HG02981 (cell line): ENCODE data around the gene SMTNL2.
A peak's percentile ranks its signal among the peaks of the same experiment; 100 is the strongest.

ENCODE experiments used
- ATAC-seq: cut with Tn5 transposase; IDR thresholded peaks from one replicate; pipeline ENCODE4 v1.9.1; 2021; ENCODE audit warnings: mild to moderate bottlenecking, moderate library complexity; ENCODE audit not compliant: unreplicated experiment

SMTNL2 gene

GRCh38 chr17:4545217-4545951 lies 38.9 kb upstream of the SMTNL2 start:
- ATAC-seq: no peak

GRCh38 chr17:4547118-4547906 lies 37.0 kb upstream of the SMTNL2 start:
- ATAC-seq: no peak

DNA sequence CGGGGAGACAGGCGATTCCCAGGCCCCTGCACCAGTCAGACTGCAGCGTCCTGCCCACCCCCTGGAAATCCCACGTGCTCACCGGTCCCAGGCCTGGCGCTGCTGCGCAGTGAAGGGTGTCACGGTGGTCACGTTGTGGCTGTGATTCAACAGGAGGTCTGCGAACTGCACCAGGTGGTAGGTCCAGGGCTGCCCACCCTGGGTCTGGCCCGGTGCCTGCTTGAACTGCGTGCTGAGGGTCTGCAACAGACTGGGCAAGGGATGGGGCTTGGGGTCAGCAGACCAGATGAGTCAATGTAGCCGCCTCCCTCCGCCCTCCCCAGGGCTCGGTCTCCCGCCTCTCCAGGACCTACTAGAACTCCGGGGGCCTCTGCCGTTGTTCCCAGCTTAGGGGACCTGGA lies 36.3 kb upstream of the SMTNL2 start:
- no peak for ATAC-seq

DNA sequence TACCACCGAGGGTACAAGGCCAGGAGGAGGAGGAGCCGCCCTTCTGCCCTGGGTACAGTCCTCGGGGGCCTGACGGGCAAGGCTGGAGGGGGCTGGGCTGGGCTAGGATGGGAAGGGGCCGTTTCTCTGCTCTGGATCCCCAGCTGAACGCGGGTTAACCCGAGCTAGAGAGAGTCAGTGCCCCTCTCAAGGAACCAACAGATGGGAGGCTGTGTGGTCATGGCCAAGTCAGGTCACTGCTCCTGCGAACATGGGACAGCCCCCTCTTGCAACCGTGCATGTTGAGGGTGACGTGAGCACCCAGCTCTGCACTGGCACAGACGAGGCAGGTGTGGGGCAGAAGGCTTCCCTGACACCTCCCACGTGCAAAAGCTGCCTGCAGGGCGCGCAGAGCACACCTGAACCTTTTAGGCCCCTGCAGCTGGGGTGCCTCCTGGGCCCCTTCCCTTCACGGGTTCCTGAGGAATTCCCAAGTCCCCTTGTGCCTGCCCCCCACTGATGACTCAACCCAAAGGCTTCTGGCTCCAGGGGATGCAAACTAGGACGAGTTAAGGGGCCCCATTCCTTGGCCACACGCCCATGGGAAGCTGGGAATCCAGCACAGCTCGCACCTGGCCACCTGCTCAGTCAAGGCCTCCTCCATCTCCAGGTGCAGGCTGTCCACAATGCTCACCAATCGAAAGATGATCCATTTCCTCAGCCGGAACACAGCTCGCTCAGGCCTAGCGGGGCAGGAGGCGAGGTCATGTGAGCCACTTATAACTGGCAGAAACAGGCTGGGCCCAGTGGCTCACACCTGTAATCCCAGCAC lies 35.4 kb upstream of the SMTNL2 start:
- no peak for ATAC-seq

GRCh38 chr17:4549781-4550533 lies 34.4 kb upstream of the SMTNL2 start:
- no peak for ATAC-seq

- no peak for ATAC-seq
Observed at GRCh38 chr17:4550534-4551039, 33.7 kb upstream of the SMTNL2 start.

DNA sequence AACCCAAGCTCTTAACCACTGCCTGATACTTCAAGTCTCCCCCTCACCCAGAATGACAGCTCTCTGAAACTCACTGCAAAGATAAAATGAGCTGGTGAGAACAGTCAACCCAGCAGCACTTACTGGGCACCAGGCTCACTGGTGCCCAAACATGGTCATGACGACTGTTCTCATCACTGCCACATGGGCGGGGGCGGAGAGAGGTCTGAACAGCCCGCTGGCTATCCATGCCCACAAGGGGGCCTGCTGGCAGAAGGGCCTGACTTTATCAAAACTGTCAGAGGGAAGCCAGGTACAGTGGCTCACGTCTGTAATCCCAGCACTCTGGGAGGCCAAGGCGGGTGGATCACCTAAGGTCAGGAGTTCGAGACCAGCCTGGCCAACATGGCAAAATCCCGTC lies 33.2 kb upstream of the SMTNL2 start:
- ATAC-seq: no peak

- ATAC-seq: no peak
Observed at GRCh38 chr17:4551796-4552525, 32.4 kb upstream of the SMTNL2 start.

GRCh38 chr17:4553669-4554068 lies 30.7 kb upstream of the SMTNL2 start:
- ATAC-seq: no peak

DNA sequence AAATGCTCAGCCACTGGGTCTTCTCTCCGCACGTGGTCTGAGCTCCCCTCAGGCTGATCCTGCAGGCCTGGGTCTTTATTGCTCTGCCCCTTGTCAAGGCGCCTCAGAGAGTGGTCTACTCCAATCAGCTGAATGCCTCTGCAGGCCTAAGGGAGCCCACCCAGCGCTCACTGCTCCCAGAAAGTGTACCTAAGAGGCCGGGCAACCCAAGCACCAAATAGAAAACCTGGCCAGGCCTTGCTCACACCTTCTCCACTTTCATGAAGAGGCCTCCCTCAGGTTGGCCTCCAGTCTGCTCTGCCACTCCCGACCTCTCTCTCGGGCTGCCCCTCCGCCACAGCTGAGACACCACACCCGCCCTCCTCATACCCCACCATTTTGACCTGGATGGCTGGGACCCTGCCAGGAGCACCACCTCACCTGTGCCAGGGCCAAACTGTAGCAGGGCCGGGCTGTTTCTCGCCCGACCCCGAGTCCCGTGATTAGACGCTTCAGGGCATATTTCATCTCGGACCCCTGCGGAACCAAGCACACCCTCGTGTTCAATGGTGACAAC lies 29.8 kb upstream of the SMTNL2 start:
- ATAC-seq: no peak

- ATAC-seq: peak; percentile 85
Observed at GRCh38 chr17:4554997-4555799, 29.1 kb upstream of the SMTNL2 start, which contains the start of gene MYBBP1A. Gene MYBBP1A (minus strand): TSS chr17:4555384. CDS start chr17:4555324, 60 bp downstream.

DNA sequence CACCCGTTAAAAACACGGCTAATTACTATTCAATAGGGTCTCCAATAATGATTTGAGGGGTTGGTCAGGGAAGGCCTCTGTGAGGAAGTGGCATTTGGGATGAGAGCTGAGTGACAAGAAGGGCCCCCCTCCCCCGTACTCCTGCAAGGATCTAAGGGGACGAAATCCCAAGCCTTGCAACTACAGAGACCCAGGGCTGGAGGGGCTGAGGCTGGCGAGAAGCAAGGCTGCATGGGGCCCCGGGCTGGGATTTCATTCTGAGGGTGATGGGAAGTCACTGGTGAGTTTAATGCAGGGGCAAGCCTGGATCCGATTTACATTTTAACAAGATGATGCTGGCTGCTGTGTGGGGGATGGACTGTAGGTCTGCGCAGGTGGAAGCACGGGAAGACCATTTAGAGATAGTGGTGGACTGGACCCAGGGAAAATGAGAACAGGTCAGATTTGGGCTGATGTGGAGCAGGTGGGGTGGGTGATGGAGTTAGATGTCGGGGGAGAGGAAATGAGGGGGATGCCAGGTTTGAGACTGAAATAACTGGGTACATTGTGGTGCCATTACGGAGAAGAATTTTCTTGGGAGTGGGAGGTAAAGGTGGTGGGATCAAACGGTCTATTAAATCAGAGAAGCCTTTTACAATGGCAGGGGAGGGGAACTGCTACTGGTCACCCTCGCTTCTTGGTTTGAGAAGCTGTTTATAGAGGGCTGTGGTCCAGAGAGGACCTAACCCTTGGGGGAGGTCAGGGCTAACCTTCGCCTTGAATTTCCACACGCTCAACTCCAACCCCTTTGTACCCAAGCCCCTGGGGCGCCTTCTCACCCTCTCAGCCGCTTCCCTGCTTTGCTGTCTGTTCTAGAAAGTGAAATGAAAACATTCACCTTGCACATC lies 28.2 kb upstream of the SMTNL2 start:
- no peak for ATAC-seq

DNA sequence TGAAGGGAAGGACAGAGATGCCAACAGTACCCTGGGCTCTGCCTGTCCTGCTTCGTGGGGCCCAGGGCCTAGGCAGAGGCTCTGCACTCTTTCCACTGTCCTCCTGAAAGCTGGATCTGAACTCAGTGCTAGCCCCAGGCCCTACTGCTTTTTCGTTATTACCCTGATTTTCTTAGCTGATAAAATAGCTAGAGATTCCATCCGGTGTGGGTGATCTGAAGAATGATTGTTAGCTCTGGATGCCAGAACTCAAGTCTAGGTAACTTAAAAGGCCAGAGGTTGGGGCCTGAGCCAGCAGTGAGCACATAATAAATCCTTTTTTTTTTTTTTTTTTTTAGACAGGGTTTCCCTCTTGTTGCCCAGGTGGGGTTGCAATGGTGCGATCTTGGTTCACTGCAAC lies 27.3 kb upstream of the SMTNL2 start:
- ATAC-seq: no peak

GRCh38 chr17:4557626-4558346 lies 26.5 kb upstream of the SMTNL2 start:
- no peak for ATAC-seq

DNA sequence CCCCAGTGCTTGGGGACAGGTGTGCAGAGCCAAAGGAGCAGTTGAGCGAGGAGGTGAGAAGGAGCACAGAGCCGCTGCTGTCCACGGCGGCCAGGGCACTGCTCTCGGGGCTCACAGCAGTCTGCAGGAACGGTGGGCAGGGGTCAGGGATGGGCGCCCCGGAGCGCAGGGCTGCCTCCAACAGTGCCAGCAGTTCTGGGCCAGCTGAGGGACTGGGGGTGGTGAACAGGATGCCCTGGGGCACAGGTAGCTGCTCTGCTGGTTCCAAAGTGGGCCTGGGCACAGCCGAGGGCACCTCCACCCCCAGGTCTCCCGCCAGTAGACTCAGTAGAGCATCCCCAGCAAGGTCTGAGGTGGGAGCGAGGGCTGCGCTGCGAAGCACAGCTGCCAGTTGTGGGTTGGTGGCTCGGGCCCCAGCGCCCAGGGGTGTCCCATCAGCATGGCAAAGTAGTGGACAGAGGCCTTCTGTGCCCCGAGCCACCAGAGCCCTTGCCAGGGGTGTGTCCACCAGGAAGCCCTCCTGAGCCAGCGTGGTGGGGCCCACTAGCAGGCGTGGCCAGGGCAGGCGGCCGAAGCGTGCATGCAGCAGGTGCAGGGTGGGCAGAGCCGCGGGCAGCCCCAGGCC lies 25.9 kb upstream of the SMTNL2 start:
- ATAC-seq: no peak

- ATAC-seq: no peak
Observed at GRCh38 chr17:4559139-4559791, 25.1 kb upstream of the SMTNL2 start.
